RWPE2 (cell line): ENCODE results near the gene RASEF.

Experiments used
- ATAC-seq: fragments of 200-7000 bp; cut with Tn5 transposase; 3 replicates; pipeline ENCODE4 v1.9.1; 2021; ENCODE audit warnings: low read depth
- DNase-seq: peaks from one replicate; pipeline ENCODE4 v3.0.0-alpha.2; 2020; ENCODE audit warnings: low spot score
- H3K27ac ChIP-seq: fragments of 450-650 bp; 2 replicates; pipeline ENCODE4 v1.5.1; 2017; ENCODE audit warnings: mild to moderate bottlenecking; ENCODE audit not compliant: poor library complexity, severe bottlenecking
- H3K27me3 ChIP-seq: fragments of 250-450 bp; sonication (Bioruptor Pico); 2 replicates; pipeline ENCODE4 v1.5.1; 2021; ENCODE audit warnings: mild to moderate bottlenecking, moderate library complexity; ENCODE audit not compliant: insufficient read depth, poor library complexity, severe bottlenecking
- H3K36me3 ChIP-seq: fragments of 250-450 bp; sonication (Bioruptor Pico); 2 replicates; pipeline ENCODE4 v1.5.1; 2020; ENCODE audit warnings: low read depth, mild to moderate bottlenecking, moderate library complexity
- H3K4me1 ChIP-seq: fragments of 250-450 bp; sonication (Bioruptor Pico); 2 replicates; pipeline ENCODE4 v1.5.1; 2021; ENCODE audit warnings: mild to moderate bottlenecking, moderate library complexity; ENCODE audit not compliant: insufficient read depth, poor library complexity, severe bottlenecking
- H3K4me3 ChIP-seq: fragments of 250-450 bp; sonication (Bioruptor Pico); 2 replicates; pipeline ENCODE4 v1.5.1; 2021; ENCODE audit warnings: mild to moderate bottlenecking, moderate library complexity; ENCODE audit not compliant: severe bottlenecking
- H3K9me3 ChIP-seq: fragments of 250-450 bp; sonication (Bioruptor Pico); 2 replicates; pipeline ENCODE4 v1.5.1; 2021; ENCODE audit warnings: mild to moderate bottlenecking, moderate library complexity; ENCODE audit not compliant: severe bottlenecking
- TF ChIP-seq, protein P1 (sequence below): fragments of 450-650 bp; IDR thresholded peaks from one replicate; pipeline ENCODE4 v1.5.1; 2017; ENCODE audit warnings: mild to moderate bottlenecking, moderate library complexity; ENCODE audit not compliant: poor library complexity, severe bottlenecking

Gene RASEF

DNA sequence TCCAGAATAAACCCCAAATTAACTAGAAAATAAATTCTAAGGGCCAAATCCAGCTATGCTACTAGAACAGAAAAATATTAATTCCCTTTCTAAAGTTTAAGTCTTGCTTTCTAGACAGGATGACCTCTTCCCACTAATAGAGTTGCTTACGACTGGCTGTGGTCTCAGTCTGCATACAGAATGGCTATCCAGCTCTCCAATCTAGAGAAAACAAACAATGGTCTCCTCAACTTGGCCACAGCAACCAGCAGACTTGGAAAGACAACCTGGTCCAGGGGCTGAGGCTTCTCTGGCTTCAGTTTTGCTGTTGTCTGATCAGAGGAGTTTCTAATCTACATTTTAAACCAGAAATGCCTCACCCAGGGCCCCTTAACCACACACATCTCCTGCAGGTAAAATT, 28.9 kb downstream of the RASEF start:
- TF ChIP-seq, protein P1, sequence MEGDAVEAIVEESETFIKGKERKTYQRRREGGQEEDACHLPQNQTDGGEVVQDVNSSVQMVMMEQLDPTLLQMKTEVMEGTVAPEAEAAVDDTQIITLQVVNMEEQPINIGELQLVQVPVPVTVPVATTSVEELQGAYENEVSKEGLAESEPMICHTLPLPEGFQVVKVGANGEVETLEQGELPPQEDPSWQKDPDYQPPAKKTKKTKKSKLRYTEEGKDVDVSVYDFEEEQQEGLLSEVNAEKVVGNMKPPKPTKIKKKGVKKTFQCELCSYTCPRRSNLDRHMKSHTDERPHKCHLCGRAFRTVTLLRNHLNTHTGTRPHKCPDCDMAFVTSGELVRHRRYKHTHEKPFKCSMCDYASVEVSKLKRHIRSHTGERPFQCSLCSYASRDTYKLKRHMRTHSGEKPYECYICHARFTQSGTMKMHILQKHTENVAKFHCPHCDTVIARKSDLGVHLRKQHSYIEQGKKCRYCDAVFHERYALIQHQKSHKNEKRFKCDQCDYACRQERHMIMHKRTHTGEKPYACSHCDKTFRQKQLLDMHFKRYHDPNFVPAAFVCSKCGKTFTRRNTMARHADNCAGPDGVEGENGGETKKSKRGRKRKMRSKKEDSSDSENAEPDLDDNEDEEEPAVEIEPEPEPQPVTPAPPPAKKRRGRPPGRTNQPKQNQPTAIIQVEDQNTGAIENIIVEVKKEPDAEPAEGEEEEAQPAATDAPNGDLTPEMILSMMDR, result no peak
- H3K27me3 ChIP-seq, result no peaks in the 10 kb centered on the region
- DNase-seq (no peak), ATAC-seq (no peak)
- no peak overlapping the region for H3K4me3 ChIP-seq
- peaks cover 10% of the 10 kb centered on the region for H3K4me1 ChIP-seq
- H3K9me3 ChIP-seq, result no peaks in the 10 kb centered on the region
- H3K36me3 ChIP-seq, result no peaks in the 10 kb centered on the region
- H3K27ac ChIP-seq, result peak overlapping the region; percentile 44

DNA sequence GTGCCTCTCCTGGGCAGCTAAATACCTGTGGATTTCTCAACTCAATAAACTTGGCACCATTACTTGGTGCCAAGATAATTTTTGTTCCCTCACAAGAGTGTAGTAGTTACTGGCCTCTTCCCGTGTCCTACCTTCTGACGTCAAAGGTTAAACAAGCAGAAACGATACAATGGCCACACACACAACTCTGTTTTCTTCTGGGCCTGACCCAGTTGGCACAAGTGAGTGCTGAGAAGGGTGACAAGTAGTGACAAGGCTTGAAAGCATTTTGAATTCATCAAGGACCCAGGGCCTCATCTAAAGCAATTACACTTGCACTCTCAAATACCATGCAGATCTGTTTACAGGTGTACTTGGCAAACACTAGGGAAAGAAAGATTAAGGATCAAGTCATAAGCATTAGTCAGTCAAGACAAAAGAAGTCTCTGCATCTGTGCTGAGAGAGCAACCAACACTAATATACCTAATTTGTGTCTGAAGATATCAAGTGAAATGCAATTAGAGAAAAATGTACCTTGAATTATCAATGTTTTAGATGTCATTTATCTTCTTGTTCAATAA, 30.8 kb downstream of the RASEF start:
- H3K4me1 ChIP-seq, result peaks cover 26% of the 10 kb centered on the region
- no peaks in the 10 kb centered on the region for H3K9me3 ChIP-seq
- ATAC-seq (no peak), DNase-seq (no peak)
- H3K36me3 ChIP-seq, result no peaks in the 10 kb centered on the region
- no peak overlapping the region for H3K4me3 ChIP-seq
- H3K27ac ChIP-seq, result no peak overlapping the region
- TF ChIP-seq, protein P1, result no peak
- H3K27me3 ChIP-seq, result no peaks in the 10 kb centered on the region

DNA sequence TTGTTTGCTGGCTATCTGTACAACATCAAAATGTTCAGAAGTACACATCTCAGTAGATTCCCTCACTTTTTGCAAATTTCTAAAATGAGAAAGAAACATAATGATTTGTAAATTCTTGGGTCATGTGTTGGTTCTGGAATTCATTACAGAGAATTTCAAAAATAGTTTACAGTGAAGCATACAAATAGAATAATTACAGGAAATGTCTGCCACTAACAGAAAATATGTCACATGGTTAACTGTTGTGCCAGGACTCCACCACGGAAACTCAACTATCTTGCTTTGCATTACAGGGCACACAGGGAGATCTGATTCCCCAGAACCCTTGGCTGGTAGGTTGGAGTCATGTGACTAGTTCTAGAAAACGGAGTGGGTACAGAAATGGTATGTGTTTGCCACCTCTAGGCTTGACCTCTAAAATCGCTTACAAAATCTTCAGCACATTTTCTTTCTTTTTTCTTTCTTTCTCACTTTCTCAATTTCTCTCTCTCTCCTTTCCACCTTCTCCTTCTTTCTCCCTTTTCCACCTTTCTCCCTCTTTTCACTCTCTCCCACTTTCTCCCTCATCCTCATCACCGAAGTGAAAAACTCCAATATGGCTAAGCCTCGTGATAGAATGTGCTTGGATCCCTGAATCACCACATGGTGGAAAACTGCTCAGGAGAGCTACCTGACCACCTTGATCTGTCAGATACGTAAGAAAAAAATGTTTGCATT, 32.4 kb downstream of the RASEF start:
- ATAC-seq, result no peak
- TF ChIP-seq, protein P1, result no peak
- Histone ChIP-seq H3K27ac (no peak overlapping the region), H3K27me3 (no peaks in the 10 kb centered on the region), H3K4me3 (no peak overlapping the region), H3K9me3 (no peaks in the 10 kb centered on the region), H3K36me3 (no peaks in the 10 kb centered on the region), H3K4me1 (peaks cover 31% of the 10 kb centered on the region)
- DNase-seq, result no peak

DNA sequence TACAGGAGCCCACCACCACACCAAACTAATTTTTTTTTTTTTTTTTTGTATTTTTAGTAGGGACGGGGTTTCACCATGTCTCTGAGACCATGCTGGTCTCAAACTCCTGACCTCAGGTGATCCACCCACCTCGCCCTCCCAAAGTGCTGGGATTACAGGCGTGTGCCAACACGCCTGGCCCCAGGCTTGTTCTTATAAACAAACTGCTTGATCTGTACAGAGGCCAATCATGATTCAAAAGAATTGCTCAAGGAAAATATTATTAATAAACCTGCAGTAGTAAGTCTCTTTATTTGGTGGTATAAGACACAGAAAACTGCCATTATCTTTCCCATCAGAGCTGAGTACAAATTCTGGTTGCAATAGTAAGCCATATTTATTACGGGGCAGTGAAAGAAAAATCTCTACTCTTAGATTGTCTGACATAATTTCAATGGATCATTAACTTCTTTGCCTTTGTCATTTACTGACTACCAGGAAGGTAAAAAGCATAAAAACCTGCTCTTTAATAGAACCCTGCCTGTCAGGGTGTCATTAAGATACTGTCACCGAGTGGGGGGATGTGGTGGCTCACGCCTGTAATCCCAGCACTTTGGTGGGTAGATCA, 33.3 kb downstream of the RASEF start:
- H3K27me3 ChIP-seq, result no peaks in the 10 kb centered on the region
- ATAC-seq, result peak; percentile 26; the same call in 2 of the 3 replicates
- peaks cover 31% of the 10 kb centered on the region for H3K4me1 ChIP-seq
- no peak overlapping the region for H3K4me3 ChIP-seq
- no peaks in the 10 kb centered on the region for H3K9me3 ChIP-seq
- H3K27ac ChIP-seq, result peak overlapping the region; percentile 92
- DNase-seq, result no peak
- TF ChIP-seq, protein P1, result no peak
- H3K36me3 ChIP-seq, result no peaks in the 10 kb centered on the region
